ENCODE results near the gene CIZ1.

DNA sequence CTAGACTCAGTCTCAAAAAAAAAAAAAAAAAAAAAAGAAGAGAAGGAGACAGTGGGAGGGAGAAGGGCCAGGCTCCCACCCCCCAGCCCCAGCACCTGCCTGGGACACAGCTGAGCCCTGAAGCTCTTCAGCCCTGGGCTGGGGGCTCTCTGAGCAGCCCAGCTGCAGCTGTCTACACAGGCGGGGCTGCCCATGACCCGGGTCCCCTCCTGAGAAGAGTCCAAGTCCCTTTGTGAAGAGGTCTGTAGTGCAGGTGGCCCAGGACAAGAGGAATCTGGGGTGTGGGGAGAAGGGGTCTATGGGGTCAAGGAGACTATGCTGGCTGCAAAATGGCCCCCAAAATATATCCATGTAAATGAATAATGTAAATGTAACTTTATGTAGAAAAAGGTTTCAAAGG is 48.8 kb downstream of the CIZ1 start:
- TF ChIP-seq YY1 (IDR thresholded peaks at IDR 0.05; ENCODE audit: insufficient read depth, insufficient read length) (no peak), ZNF274 (IDR thresholded peaks at IDR 0.05; ENCODE audit: low read depth, low read length) (no peak), SUZ12 (IDR thresholded peaks at IDR 0.05; ENCODE audit: extremely low read depth, insufficient read depth, insufficient read length) (no peak)
